Measurements from ENCODE around the gene ZAP70.

DNA sequence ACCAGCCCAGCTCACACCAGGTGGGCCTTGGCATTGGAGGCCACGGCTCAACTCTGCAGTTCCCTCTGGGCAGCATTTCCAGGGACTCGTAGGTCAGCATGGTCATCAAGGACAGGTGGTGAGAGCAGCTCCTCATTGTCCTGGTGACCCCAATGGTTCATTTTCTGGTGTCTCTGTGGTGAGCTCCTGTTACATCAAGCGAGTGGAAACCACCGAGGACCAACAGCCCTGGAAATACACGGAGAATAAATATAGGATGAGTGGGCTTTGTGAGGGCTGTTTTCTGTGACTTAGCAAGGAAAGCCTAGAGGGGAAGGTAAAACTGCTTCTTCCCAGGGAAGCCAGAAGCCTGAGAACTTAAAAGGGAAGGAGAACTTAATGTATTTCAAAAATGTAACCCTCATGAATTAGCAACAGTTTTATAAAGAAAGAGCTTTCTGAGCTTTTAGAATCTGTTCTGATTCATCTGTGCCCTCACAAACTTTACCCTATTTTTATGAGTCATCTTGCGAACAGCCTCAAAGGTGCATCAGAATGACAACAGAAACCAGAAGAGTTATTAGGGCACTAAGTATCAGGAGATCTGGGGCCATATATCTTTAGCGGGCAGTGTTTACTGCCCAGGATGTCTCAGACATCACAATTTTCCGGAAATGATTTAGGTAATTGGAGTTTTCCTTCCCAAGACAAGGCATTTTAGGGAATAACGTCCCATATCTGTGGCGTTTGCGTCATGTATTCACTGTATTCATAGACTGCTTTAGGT is 25.1 kb upstream of the ZAP70 start:
- TF ChIP-seq CTCF (IDR thresholded peaks at IDR 0.05) (no peak), POLR2AphosphoS5 (IDR thresholded peaks at IDR 0.05) (no peak), POLR2A (IDR thresholded peaks at IDR 0.05) (no peak)
